ENCODE measurements around the gene UVSSA.

DNA sequence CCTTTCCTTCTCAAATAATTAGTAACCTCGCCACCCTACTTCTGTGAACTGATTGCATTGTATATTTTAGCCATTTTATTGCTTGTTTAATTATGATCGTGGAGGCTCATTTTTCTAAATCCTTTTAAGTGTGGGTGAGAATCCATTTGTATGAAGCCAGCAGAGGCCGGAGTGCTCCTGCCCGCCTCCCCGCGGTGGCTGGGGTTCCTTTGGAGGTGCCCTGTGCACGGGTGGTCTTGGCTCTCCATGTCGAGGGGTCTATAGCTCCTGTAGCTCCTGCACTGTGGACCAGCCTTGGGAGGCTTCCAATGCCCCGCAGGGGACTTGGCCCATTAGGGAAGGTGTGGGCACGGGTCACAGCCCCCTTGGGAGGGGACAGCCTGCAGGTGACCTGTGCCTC is 15.0 kb downstream of the UVSSA start:
- TF ChIP-seq, protein P1, sequence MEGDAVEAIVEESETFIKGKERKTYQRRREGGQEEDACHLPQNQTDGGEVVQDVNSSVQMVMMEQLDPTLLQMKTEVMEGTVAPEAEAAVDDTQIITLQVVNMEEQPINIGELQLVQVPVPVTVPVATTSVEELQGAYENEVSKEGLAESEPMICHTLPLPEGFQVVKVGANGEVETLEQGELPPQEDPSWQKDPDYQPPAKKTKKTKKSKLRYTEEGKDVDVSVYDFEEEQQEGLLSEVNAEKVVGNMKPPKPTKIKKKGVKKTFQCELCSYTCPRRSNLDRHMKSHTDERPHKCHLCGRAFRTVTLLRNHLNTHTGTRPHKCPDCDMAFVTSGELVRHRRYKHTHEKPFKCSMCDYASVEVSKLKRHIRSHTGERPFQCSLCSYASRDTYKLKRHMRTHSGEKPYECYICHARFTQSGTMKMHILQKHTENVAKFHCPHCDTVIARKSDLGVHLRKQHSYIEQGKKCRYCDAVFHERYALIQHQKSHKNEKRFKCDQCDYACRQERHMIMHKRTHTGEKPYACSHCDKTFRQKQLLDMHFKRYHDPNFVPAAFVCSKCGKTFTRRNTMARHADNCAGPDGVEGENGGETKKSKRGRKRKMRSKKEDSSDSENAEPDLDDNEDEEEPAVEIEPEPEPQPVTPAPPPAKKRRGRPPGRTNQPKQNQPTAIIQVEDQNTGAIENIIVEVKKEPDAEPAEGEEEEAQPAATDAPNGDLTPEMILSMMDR (IDR thresholded peaks at IDR 0.05) = no peak
- no peak for TF ChIP-seq ZFX (IDR thresholded peaks at IDR 0.05; ENCODE audit: borderline replicate concordance)
